ENCODE measurements around the gene FAM83D. TPM values are rescaled to one million over a fixed set of nuclear protein-coding genes. Genes with fewer than 3 reads are reported as not detected.

The FAM83D gene
- total and polyA plus RNA-seq, 2 of the 4 experiments (the other 2 are of a cell fraction): 20.4 to 26.4 TPM

GRCh38 chr20:38995536-38996044 is 69.4 kb downstream of the FAM83D start:
- Histone ChIP-seq H3K18ac (ENCODE audit: low read depth, low read length) (no peak overlapping the region), H3K9ac (ENCODE audit: low read depth, low read length) (no peak overlapping the region), H3K27me3 (ENCODE audit: control insufficient read depth, insufficient read depth, low read length) (no peaks in the 10 kb centered on the region), H3K9me1 (ENCODE audit: insufficient read depth, low read length) (peaks cover 16% of the 10 kb centered on the region), H4K5ac (ENCODE audit: low read depth, low read length) (no peak overlapping the region), H2BK15ac (ENCODE audit: low read depth, low read length) (no peak overlapping the region), H3K14ac (replicated peaks; ENCODE audit: low read depth, low read length) (no peak overlapping the region), H3K23ac (ENCODE audit: low read depth, low read length) (no peak overlapping the region), H3K9me3 (ENCODE audit: control insufficient read depth, insufficient read depth, low read length) (no peaks in the 10 kb centered on the region), H3K4me1 (ENCODE audit: control insufficient read depth, insufficient read depth, low read length) (no peaks in the 10 kb centered on the region), H2BK20ac (ENCODE audit: low read depth, low read length) (no peak overlapping the region), H3K79me1 (ENCODE audit: low read depth in 1 of 2, low read length in 2 of 2) (peaks cover 0 to 22% of the 10 kb centered on the region in 2 experiments; a peak in 2 of 4 replicates), H3K4ac (ENCODE audit: low read depth, low read length) (no peak overlapping the region), H2AFZ (replicated peaks; ENCODE audit: low read length, poor library complexity) (no peak overlapping the region), H4K91ac (ENCODE audit: insufficient read depth, low read depth, low read length) (no peak overlapping the region), H4K8ac (ENCODE audit: low read depth in 2 of 2, low read length in 2 of 2) (no peak overlapping the region), H2AK5ac (ENCODE audit: low read depth, low read length) (no peak overlapping the region), H2BK120ac (ENCODE audit: low read depth, low read length) (no peak overlapping the region), H3K27ac (ENCODE audit: insufficient read depth, low read length) (no peak overlapping the region), H3K4me3 (ENCODE audit: insufficient read depth, low read depth, low read length) (no peak overlapping the region), H3K36me3 (ENCODE audit: control insufficient read depth, insufficient read depth, low read length) (peaks cover 32% of the 10 kb centered on the region), H3K4me2 (ENCODE audit: low read depth, low read length) (no peak overlapping the region), H2AK9ac (replicated peaks; ENCODE audit: low read depth, low read length, poor library complexity) (no peak overlapping the region), H3K56ac (ENCODE audit: extremely low read depth, insufficient read depth, low read length) (no peak overlapping the region), H4K20me1 (ENCODE audit: insufficient read depth, low read length) (no peaks in the 10 kb centered on the region), H2BK5ac (ENCODE audit: low read depth, low read length, poor library complexity, severe bottlenecking) (no peak overlapping the region)
- CTCF ChIA-PET: interaction anchor here (0.6 to 1.2 kb wide), 3 partner anchors 8 to 362 kb away, joined by 3 to 4 read pairs (median 3); no protein-coding TSS in a partner anchor
- ATAC-seq (ENCODE audit: low read depth) (no peak), DNase-seq (no peak)
- in situ Hi-C loops (cut with MboI; ENCODE audit: low sequenced_read_pairs) (no loop called here), intact Hi-C loops (cut with micrococcal nuclease) (no loop called here), dilution Hi-C loops (cut with HindIII; ENCODE audit: low sequenced_read_pairs, unreplicated experiment) (no loop called here)
- no CpG with 5 or more reads among the region's 3 CpGs for WGBS, 2 experiments (ENCODE audit: extremely low coverage in 2 of 2, insufficient read length in 1 of 2)
- BruUV-seq (replicated peaks): no TSS peak
- POLR2A ChIA-PET (ENCODE audit: unreplicated experiment): no interaction called here
- TF ChIP-seq NFE2L2 (IDR thresholded peaks at IDR 0.05; ENCODE audit: low read depth, low read length): no peak
- no peak for TF ChIP-seq MXI1 (IDR thresholded peaks at IDR 0.05; ENCODE audit: borderline replicate concordance, low read depth, low read length)
- TF ChIP-seq CHD1 (IDR thresholded peaks at IDR 0.05; ENCODE audit: low read depth, low read length): no peak
- no peak for TF ChIP-seq CTCF (conservative IDR thresholded peaks at IDR 0.05; ENCODE audit: low read depth, low read length)
- no peak for TF ChIP-seq BHLHE40 (IDR thresholded peaks at IDR 0.05; ENCODE audit: low read depth, low read length)
- no peak for TF ChIP-seq MAFK (IDR thresholded peaks at IDR 0.05; ENCODE audit: low read depth, low read length)
- TF ChIP-seq RCOR1 (IDR thresholded peaks at IDR 0.05; ENCODE audit: insufficient replicate concordance, low read length): no peak
- no peak for TF ChIP-seq ELK1 (IDR thresholded peaks at IDR 0.05; ENCODE audit: borderline replicate concordance, low read depth, low read length)
- no peak for TF ChIP-seq FOS (IDR thresholded peaks at IDR 0.05; ENCODE audit: low read depth, low read length)
- TF ChIP-seq CEBPB (IDR thresholded peaks at IDR 0.05; ENCODE audit: low read depth, low read length): no peak

All from IMR-90 (cell line).